NOMO-1 (cell line): ENCODE data around the gene PIM2.
A peak's percentile ranks its signal among the peaks of the same experiment; 100 is the strongest.

Source experiments
- DNase-seq, 2 experiments: peaks; one replicate each; lab custom pipeline; 2025; ENCODE audit not compliant: unreplicated experiment in 2 of 2; lab: John Stamatoyannopoulos, UW

PIM2 gene

GRCh38 chrX:48909703-48910294 is 9.0 kb downstream of the PIM2 start:
- DNase-seq: no peak

GRCh38 chrX:48908600-48908999 is 10.2 kb downstream of the PIM2 start:
- DNase-seq: no peak

- DNase-seq: no peak
Measured at GRCh38 chrX:48905090-48905790, 13.6 kb downstream of the PIM2 start.

- DNase-seq: no peak
Measured at GRCh38 chrX:48904626-48905025, 14.2 kb downstream of the PIM2 start.

GRCh38 chrX:48904180-48904579 is 14.6 kb downstream of the PIM2 start:
- DNase-seq: no peak

GRCh38 chrX:48903290-48903689 is 15.5 kb downstream of the PIM2 start:
- DNase-seq: no peak

GRCh38 chrX:48902776-48903175 is 16.0 kb downstream of the PIM2 start:
- DNase-seq: no peak

GRCh38 chrX:48902135-48902534 is 16.7 kb downstream of the PIM2 start:
- no peak for DNase-seq

- no peak for DNase-seq
Measured at GRCh38 chrX:48901069-48901468, 17.8 kb downstream of the PIM2 start.

- DNase-seq: no peak
Measured at GRCh38 chrX:48899078-48899410, 19.8 kb downstream of the PIM2 start.

- DNase-seq: peak; percentile 85 to 91
Measured at GRCh38 chrX:48897625-48898306, 21.1 kb downstream of the PIM2 start, which contains the start of the genes PQBP1 and TIMM17B. Gene PQBP1, plus strand, starts transcription at chrX:48897930. Its CDS starts 580 bp downstream, at chrX:48898510. Gene TIMM17B, minus strand, starts transcription at chrX:48897768. Its CDS starts 19 bp downstream, at chrX:48897749.

GRCh38 chrX:48897157-48897624 is 21.6 kb downstream of the PIM2 start:
- peak; percentile 27 to 28 for DNase-seq

GRCh38 chrX:48896611-48897011 is 22.2 kb downstream of the PIM2 start:
- DNase-seq: no peak

GRCh38 chrX:48894891-48895290 is 23.9 kb downstream of the PIM2 start:
- no peak for DNase-seq

- DNase-seq: no peak
Measured at GRCh38 chrX:48893556-48894348, 25.1 kb downstream of the PIM2 start.

- no peak for DNase-seq
Measured at GRCh38 chrX:48892896-48893295, 25.9 kb downstream of the PIM2 start.

- DNase-seq: peak; percentile 76 to 79
Measured at GRCh38 chrX:48891402-48892288, 27.2 kb downstream of the PIM2 start.

GRCh38 chrX:48890934-48891401 is 27.9 kb downstream of the PIM2 start:
- no peak for DNase-seq

- DNase-seq: no peak
Measured at GRCh38 chrX:48890296-48890925, 28.4 kb downstream of the PIM2 start.
